Vagina (tissue), 2 donors: Measurements from ENCODE around the gene ANKRD33. TPM values are rescaled to one million over a fixed set of nuclear protein-coding genes. Genes with fewer than 3 reads are reported as not detected.

Source experiments
- DNase-seq, 2 donors: peaks; one replicate each; pipeline ENCODE4 v3.0.0-alpha.2; 2017; ENCODE audit errors: extremely low spot score in 2 of 2
- H3K27ac ChIP-seq: fragments of 200-600 bp; sonication (generic); one replicate; pipeline ENCODE4 v1.5.1; 2019
- H3K27me3 ChIP-seq: fragments of 200-600 bp; sonication (generic); one replicate; pipeline ENCODE4 v1.5.1; 2019
- H3K36me3 ChIP-seq, 2 donors: fragments of 200-600 bp; sonication (generic); one replicate each; pipeline ENCODE4 v1.5.1; 2017 to 2019
- H3K4me1 ChIP-seq: fragments of 200-600 bp; sonication (generic); one replicate; pipeline ENCODE4 v1.5.1; 2019
- H3K4me3 ChIP-seq, 2 donors: fragments of 200-600 bp; sonication (generic); 1 replicate in 1 of 2; 2 replicates in 1 of 2; pipeline ENCODE4 v1.5.1; 2016 to 2019
- H3K9me3 ChIP-seq: fragments of 200-600 bp; sonication (generic); one replicate; pipeline ENCODE4 v1.5.1; 2019
- POLR2A ChIP-seq, 2 donors: fragments of 450-650 bp; IDR thresholded peaks; one replicate each; pipeline ENCODE4 v1.6.1; 2017; ENCODE audit warnings: antibody characterized with exemption in 2 of 2, mild to moderate bottlenecking in 2 of 2, moderate library complexity in 2 of 2
- POLR2AphosphoS5 ChIP-seq, 2 donors: sonication (generic); formaldehyde crosslinking; IDR thresholded peaks; one replicate each; pipeline ENCODE4 v1.9.0; 2017; ENCODE audit warnings: antibody characterized with exemption in 2 of 2, mild to moderate bottlenecking in 2 of 2, low read depth in 1 of 2; ENCODE audit not compliant: insufficient read depth in 1 of 2
- intact Hi-C: fragments of 100-400 bp; cut with DNase I; formaldehyde crosslinking; loops from one replicate; pipeline ENCODE4 v1.15.1; 2023
- total RNA-seq: library from RNA; depleted of rRNA; stranded (reverse); fragments of >200 nt; gene quantifications from one replicate; pipeline ENCODE4 v1.2.3, GENCODE V29; 2016
- TF ChIP-seq, protein P1 (sequence below), 3 experiments: fragments of 450-650 bp in 2 of 3; fragments of 200-600 bp in 1 of 3; sonication (generic) in 1 of 3; IDR thresholded peaks; one replicate each; pipeline ENCODE4 v1.5.1; 2017 to 2019; ENCODE audit warnings: antibody characterized with exemption in 3 of 3, mild to moderate bottlenecking in 2 of 3, moderate library complexity in 2 of 3

Gene ANKRD33
- total RNA-seq, 1 donor from 2014 or later, result not detected

DNA sequence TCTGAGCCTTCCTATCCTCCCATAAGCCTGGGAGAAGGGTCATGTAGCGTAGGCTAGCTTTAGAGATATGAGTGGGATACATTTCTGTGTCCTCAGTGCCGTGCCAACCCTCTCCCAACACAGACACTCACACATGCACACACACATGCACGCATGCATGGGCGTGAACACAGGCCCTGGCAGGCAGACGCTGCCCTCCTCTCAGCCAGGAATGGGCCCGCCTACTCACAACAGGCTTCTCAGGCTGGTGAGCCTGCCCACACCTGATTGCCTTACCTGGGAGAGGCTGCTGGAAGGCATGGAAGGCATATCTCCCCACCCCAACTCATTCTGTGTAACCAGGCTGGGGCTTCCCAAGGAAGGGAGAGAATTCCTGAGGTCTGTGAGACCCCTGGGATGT, 50.8 kb downstream of the ANKRD33 start:
- H3K9me3 ChIP-seq, result no peaks in the 10 kb centered on the region
- TF ChIP-seq POLR2AphosphoS5 (IDR thresholded peaks at IDR 0.05; ENCODE audit: insufficient read depth in 1 of 2, low read depth in 1 of 2), result peak in 1 of 2 donors; percentile 34
- TF ChIP-seq, protein P1, sequence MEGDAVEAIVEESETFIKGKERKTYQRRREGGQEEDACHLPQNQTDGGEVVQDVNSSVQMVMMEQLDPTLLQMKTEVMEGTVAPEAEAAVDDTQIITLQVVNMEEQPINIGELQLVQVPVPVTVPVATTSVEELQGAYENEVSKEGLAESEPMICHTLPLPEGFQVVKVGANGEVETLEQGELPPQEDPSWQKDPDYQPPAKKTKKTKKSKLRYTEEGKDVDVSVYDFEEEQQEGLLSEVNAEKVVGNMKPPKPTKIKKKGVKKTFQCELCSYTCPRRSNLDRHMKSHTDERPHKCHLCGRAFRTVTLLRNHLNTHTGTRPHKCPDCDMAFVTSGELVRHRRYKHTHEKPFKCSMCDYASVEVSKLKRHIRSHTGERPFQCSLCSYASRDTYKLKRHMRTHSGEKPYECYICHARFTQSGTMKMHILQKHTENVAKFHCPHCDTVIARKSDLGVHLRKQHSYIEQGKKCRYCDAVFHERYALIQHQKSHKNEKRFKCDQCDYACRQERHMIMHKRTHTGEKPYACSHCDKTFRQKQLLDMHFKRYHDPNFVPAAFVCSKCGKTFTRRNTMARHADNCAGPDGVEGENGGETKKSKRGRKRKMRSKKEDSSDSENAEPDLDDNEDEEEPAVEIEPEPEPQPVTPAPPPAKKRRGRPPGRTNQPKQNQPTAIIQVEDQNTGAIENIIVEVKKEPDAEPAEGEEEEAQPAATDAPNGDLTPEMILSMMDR (IDR thresholded peaks at IDR 0.05), result no peak
- H3K4me3 ChIP-seq, result no peak overlapping the region
- intact Hi-C loops, result no loop called here
- H3K36me3 ChIP-seq, result no peaks in the 10 kb centered on the region
- peaks cover 20% of the 10 kb centered on the region for H3K4me1 ChIP-seq
- no peak overlapping the region for H3K27ac ChIP-seq
- DNase-seq, result no peak
- H3K27me3 ChIP-seq, result no peaks in the 10 kb centered on the region

DNA sequence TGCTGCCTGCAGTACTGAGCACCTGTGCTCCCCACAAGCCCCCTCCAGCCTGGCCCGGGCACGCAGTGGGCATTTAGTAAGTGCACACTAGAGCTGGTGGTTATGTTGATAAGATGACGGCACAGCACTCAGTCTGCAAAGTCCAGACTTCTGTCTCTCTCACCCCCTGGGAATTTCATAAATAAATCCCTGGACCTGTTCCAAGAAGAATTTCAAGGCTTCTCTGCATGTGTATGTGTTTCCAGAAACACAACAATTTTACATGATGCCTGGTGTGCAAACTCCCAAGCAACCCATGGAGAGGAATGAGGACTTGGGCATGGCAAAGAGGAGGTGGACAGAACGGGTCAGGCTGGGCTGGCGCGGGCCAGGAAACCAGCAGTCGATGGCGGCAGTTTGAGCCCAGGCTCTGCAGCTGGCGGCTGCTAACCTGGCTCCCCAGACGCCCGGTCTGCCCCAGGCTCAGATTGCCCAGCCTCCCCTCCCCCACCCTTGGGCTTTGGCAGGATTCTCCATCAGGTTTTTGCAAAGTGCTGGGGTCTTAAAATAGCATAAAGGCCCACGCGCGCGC, 53.2 kb downstream of the ANKRD33 start:
- H3K27ac ChIP-seq, result no peak overlapping the region
- H3K9me3 ChIP-seq, result peaks cover 6% of the 10 kb centered on the region
- H3K4me3 ChIP-seq, result no peak overlapping the region
- intact Hi-C loops, result no loop called here
- no peaks in the 10 kb centered on the region for H3K36me3 ChIP-seq
- H3K27me3 ChIP-seq, result no peaks in the 10 kb centered on the region
- TF ChIP-seq POLR2A (IDR thresholded peaks at IDR 0.05) (no peak), POLR2AphosphoS5 (IDR thresholded peaks at IDR 0.05; ENCODE audit: insufficient read depth in 1 of 2, low read depth in 1 of 2) (no peak)
- TF ChIP-seq, protein P1 (IDR thresholded peaks at IDR 0.05), result no peak
- peaks cover 20% of the 10 kb centered on the region for H3K4me1 ChIP-seq
- DNase-seq, result peak in 1 of 2 donors; percentile 42

Other genes with a start within 250 kb of the ANKRD33 start
- not detected for gene FIGNL2, start 39.4 kb upstream of the ANKRD33 start, total RNA-seq
- gene ACVRL1, start 19.4 kb downstream of the ANKRD33 start, total RNA-seq, result 115 TPM
- gene ACVR1B, start 63.6 kb downstream of the ANKRD33 start, total RNA-seq, result 23.6 TPM
- 47.1 TPM for gene TAMALIN, start 118.8 kb downstream of the ANKRD33 start, total RNA-seq
- gene NR4A1, start 163.3 kb downstream of the ANKRD33 start, total RNA-seq, result 465 TPM
- gene ATG101, start 181.9 kb downstream of the ANKRD33 start, total RNA-seq, result 27.7 TPM
- gene SMIM41, start 191.6 kb downstream of the ANKRD33 start, total RNA-seq, result 1.5 TPM